CD4-positive, alpha-beta T cell (primary cell): ENCODE results near the gene BAIAP2L2. TPM values are rescaled to one million over a fixed set of nuclear protein-coding genes. Genes with fewer than 3 reads are reported as not detected.

Experiments
- ATAC-seq: fragments of 200-7000 bp; cut with Tn5 transposase; one replicate; pipeline ENCODE4 v1.10.0; 2022; ENCODE audit warnings: mild to moderate bottlenecking; ENCODE audit not compliant: poor library complexity
- CTCF ChIA-PET: fragments of 350-600 bp; sonication (Branson Sonifier 250); formaldehyde crosslinking; loops from one replicate; lab custom pipeline; 2021; ENCODE audit warnings: antibody characterized with exemption, inconsistent platforms; lab: Charles Lee
- POLR2A ChIA-PET: fragments of 350-600 bp; sonication (Branson Sonifier 250); formaldehyde crosslinking; loops from one replicate; lab custom pipeline; 2021; ENCODE audit warnings: antibody characterized with exemption, inconsistent platforms; lab: Charles Lee
- DNase-seq, 14 experiments: peaks; one replicate each; pipeline ENCODE4 v3.0.0-alpha.2; 2013 to 2020; ENCODE audit warnings: mixed read lengths in 2 of 14
- H3K27ac ChIP-seq, 2 donors: one replicate each; pipeline versions ENCODE4 v1.5.1 to v1.7.0; 2013; ENCODE audit warnings: low read length in 2 of 2, low read depth in 1 of 2, mild to moderate bottlenecking in 1 of 2
- H3K27me3 ChIP-seq, 2 experiments: 1 replicate in 1 of 2; 2 replicates in 1 of 2; pipeline versions ENCODE4 v1.6.1 to v1.7.0; 2013; ENCODE audit warnings: low read length in 2 of 2, control low read depth in 1 of 2, mild to moderate bottlenecking in 1 of 2, moderate library complexity in 1 of 2; ENCODE audit not compliant: insufficient read depth in 2 of 2, control insufficient read depth in 1 of 2
- H3K36me3 ChIP-seq: one replicate; pipeline ENCODE4 v1.6.1; 2013; ENCODE audit warnings: low read length, control low read depth; ENCODE audit not compliant: insufficient read depth
- H3K4me1 ChIP-seq: one replicate; pipeline ENCODE4 v1.6.1; 2013; ENCODE audit warnings: low read length, control low read depth; ENCODE audit not compliant: insufficient read depth
- H3K4me3 ChIP-seq: one replicate; pipeline ENCODE4 v1.5.1; 2013; ENCODE audit warnings: mild to moderate bottlenecking, low read length, moderate library complexity
- H3K9me3 ChIP-seq, 2 experiments: 1 replicate in 1 of 2; 2 replicates in 1 of 2; pipeline versions ENCODE4 v1.6.1 to v1.7.0; 2013; ENCODE audit warnings: low read length in 2 of 2, mild to moderate bottlenecking in 2 of 2, control low read depth in 1 of 2, moderate library complexity in 1 of 2; ENCODE audit not compliant: control insufficient read depth in 1 of 2, insufficient read depth in 1 of 2
- H3K27ac Mint-ChIP-seq: one replicate; pipeline ENCODE4 v1.8.0; 2020; ENCODE audit warnings: mixed read lengths
- H3K27me3 Mint-ChIP-seq: one replicate; pipeline ENCODE4 v1.8.0; 2021; ENCODE audit warnings: mixed read lengths
- H3K36me3 Mint-ChIP-seq: one replicate; pipeline ENCODE4 v1.8.0; 2021; ENCODE audit warnings: low read depth, mixed read lengths
- H3K4me1 Mint-ChIP-seq: one replicate; pipeline ENCODE4 v1.8.0; 2021; ENCODE audit warnings: low read depth, mixed read lengths
- H3K4me3 Mint-ChIP-seq: one replicate; pipeline ENCODE4 v1.8.0; 2020; ENCODE audit warnings: mild to moderate bottlenecking, mixed read lengths
- H3K9me3 Mint-ChIP-seq: one replicate; pipeline ENCODE4 v1.8.0; 2020; ENCODE audit warnings: mixed read lengths
- intact Hi-C, 2 experiments: fragments of 100-400 bp; cut with DNase I in 1 of 2; cut with micrococcal nuclease in 1 of 2; formaldehyde crosslinking; loops; one replicate each; pipeline versions ENCODE4 v1.15.1 to v1.9.0; 2023 to 2025; cut with DNase I, micrococcal nuclease
- total RNA-seq, 174 experiments: library from RNA in 2 of 174; stranded (reverse) in 2 of 174; gene quantifications; one replicate each; pipeline ENCODE4 v1.2.3 and lab custom pipeline; 2021 to 2026
- TF ChIP-seq, protein P1 (sequence below): fragments of 200-600 bp; IDR thresholded peaks from one replicate; pipeline ENCODE4 v1.8.0; 2022; ENCODE audit warnings: antibody characterized with exemption, mild to moderate bottlenecking

Gene BAIAP2L2
- total RNA-seq, 2 experiments from 2014 or later, result 0.45 to 1.0 TPM

- Histone ChIP-seq H3K36me3 (peaks cover 31% of the 10 kb centered on the region), H3K27me3 (no peaks in the 10 kb centered on the region), H3K4me1 (peaks cover 24% of the 10 kb centered on the region), H3K27ac (no peak overlapping the region), H3K9me3 (no peaks in the 10 kb centered on the region), H3K4me3 (no peak overlapping the region)
- Mint-ChIP-seq H3K27ac (no peak overlapping the region), H3K27me3 (no peaks in the 10 kb centered on the region), H3K4me3 (no peak overlapping the region), H3K9me3 (no peaks in the 10 kb centered on the region), H3K4me1 (peaks cover 17% of the 10 kb centered on the region), H3K36me3 (peaks cover 33% of the 10 kb centered on the region)
- intact Hi-C loops, result no loop called here
- ChIA-PET POLR2A (no interaction called here), CTCF (interaction anchor here (0.7 to 1.0 kb wide), 2 partner anchors 84 to 91 kb away, joined by 3 read pairs; no protein-coding TSS in a partner anchor)
- ATAC-seq, result no peak
- no peak for DNase-seq
- TF ChIP-seq, protein P1, sequence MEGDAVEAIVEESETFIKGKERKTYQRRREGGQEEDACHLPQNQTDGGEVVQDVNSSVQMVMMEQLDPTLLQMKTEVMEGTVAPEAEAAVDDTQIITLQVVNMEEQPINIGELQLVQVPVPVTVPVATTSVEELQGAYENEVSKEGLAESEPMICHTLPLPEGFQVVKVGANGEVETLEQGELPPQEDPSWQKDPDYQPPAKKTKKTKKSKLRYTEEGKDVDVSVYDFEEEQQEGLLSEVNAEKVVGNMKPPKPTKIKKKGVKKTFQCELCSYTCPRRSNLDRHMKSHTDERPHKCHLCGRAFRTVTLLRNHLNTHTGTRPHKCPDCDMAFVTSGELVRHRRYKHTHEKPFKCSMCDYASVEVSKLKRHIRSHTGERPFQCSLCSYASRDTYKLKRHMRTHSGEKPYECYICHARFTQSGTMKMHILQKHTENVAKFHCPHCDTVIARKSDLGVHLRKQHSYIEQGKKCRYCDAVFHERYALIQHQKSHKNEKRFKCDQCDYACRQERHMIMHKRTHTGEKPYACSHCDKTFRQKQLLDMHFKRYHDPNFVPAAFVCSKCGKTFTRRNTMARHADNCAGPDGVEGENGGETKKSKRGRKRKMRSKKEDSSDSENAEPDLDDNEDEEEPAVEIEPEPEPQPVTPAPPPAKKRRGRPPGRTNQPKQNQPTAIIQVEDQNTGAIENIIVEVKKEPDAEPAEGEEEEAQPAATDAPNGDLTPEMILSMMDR, result no peak
Observed at GRCh38 chr22:38144025-38144405, 33.5 kb upstream of the BAIAP2L2 start.

- Mint-ChIP-seq H3K4me3 (no peak overlapping the region), H3K9me3 (no peaks in the 10 kb centered on the region), H3K36me3 (peaks cover 43% of the 10 kb centered on the region), H3K27me3 (no peaks in the 10 kb centered on the region), H3K27ac (no peak overlapping the region), H3K4me1 (peaks cover 6% of the 10 kb centered on the region)
- Histone ChIP-seq H3K4me1 (peaks cover 14% of the 10 kb centered on the region), H3K4me3 (no peak overlapping the region), H3K36me3 (peaks cover 38% of the 10 kb centered on the region), H3K27ac (no peak overlapping the region), H3K9me3 (no peaks in the 10 kb centered on the region), H3K27me3 (no peaks in the 10 kb centered on the region)
- ATAC-seq (no peak), DNase-seq (no peak)
- TF ChIP-seq, protein P1, result no peak
- intact Hi-C loops, result no loop called here
- ChIA-PET POLR2A (no interaction called here), CTCF (no interaction called here)
Observed at GRCh38 chr22:38142606-38143005, 32.1 kb upstream of the BAIAP2L2 start.

GRCh38 chr22:38141217-38141973 lies 30.9 kb upstream of the BAIAP2L2 start:
- Histone ChIP-seq H3K27me3 (no peaks in the 10 kb centered on the region), H3K4me1 (peaks cover 12% of the 10 kb centered on the region), H3K4me3 (no peak overlapping the region), H3K27ac (no peak overlapping the region), H3K9me3 (no peaks in the 10 kb centered on the region), H3K36me3 (peaks cover 41% of the 10 kb centered on the region)
- TF ChIP-seq, protein P1, result no peak
- H3K27ac Mint-ChIP-seq, result no peak overlapping the region
- no peaks in the 10 kb centered on the region for H3K27me3 Mint-ChIP-seq
- ChIA-PET CTCF (no interaction called here), POLR2A (no interaction called here)
- no peak for DNase-seq
- peaks cover 50% of the 10 kb centered on the region for H3K36me3 Mint-ChIP-seq
- intact Hi-C loops, result no loop called here
- no peak overlapping the region for H3K4me3 Mint-ChIP-seq
- H3K9me3 Mint-ChIP-seq, result no peaks in the 10 kb centered on the region
- H3K4me1 Mint-ChIP-seq, result no peaks in the 10 kb centered on the region
- ATAC-seq, result no peak
